ENCODE results near the gene TNK2. TPM values are rescaled to one million over a fixed set of nuclear protein-coding genes. Genes with fewer than 3 reads are reported as not detected.
"Not testable (repeated sequence)": the region's sequence is repeated elsewhere in the genome, so short reads cannot be mapped to it uniquely, and the experiment has no call there.

The TNK2 gene
- total and polyA plus RNA-seq, 2 of the 8 experiments (the other 6 are each of a cell fraction or from before 2014, with no cell fraction given) = 10.4 to 33.9 TPM

DNA sequence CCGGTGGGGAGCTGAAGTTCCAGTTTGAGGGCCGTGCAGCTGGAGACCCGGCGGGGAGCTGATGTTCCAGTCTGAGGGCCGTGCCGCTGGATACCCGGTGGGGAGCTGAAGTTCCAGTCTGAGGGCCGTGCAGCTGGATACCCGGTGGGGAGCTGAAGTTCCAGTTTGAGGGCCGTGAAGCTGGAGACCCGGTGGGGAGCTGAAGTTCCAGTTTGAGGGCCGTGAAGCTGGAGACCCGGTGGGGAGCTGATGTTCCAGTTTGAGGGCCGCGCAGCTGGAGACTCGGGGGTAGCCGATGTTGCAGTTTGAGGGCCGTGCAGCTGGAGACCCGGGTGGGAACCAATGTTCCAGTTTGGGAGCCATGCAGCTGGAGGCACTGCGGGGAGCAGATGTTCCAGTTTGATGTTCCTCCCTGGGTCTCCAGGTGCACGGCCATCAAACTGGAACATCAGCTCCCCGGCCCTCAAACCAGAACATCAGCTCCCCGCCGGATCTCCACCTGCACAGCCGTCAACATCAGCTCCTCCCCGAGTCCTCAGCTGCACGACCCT is 33.0 kb upstream of the TNK2 start:
- H3K4me2 ChIP-seq (ENCODE audit: insufficient read depth in 1 of 2, low read depth in 2 of 2, low read length in 2 of 2); H4K8ac ChIP-seq (ENCODE audit: extremely low read depth, insufficient read depth, low read length); H3K18ac ChIP-seq (ENCODE audit: extremely low read depth, low read length); H3K9ac ChIP-seq (replicated peaks in 1 of 4; ENCODE audit: extremely low read depth in 1 of 4, low read depth in 3 of 4, low read length in 3 of 4); H2AK5ac ChIP-seq (ENCODE audit: low read depth, low read length); H2BK20ac ChIP-seq (ENCODE audit: low read length); H3K36me3 ChIP-seq (ENCODE audit: control insufficient read depth in 2 of 4, insufficient read depth in 4 of 4, low read length in 3 of 4); H2BK15ac ChIP-seq (ENCODE audit: low read length); H3K4ac ChIP-seq (replicated peaks; ENCODE audit: insufficient read length, low read depth, low read length); FAIRE-seq; H3K14ac ChIP-seq (ENCODE audit: insufficient read length); POLR2A ChIA-PET (ENCODE audit: partially characterized antibody); H4K20me1 ChIP-seq (replicated peaks in 1 of 2; ENCODE audit: control insufficient read depth in 1 of 2, insufficient read depth in 2 of 2, low read length in 2 of 2); H3K27ac ChIP-seq (ENCODE audit: low read depth, low read length); H3K23ac ChIP-seq (ENCODE audit: insufficient read length); H2BK120ac ChIP-seq (replicated peaks; ENCODE audit: low read depth, low read length); H3K79me2 ChIP-seq (ENCODE audit: control insufficient read depth in 1 of 2, insufficient read depth in 2 of 2, low read length in 2 of 2); H3K27me3 ChIP-seq (replicated peaks in 1 of 4; ENCODE audit: control insufficient read depth in 3 of 4, extremely low read depth in 1 of 4, insufficient read depth in 3 of 4, low read length in 3 of 4); H3K79me1 ChIP-seq (ENCODE audit: low read depth, low read length); H4K91ac ChIP-seq (replicated peaks; ENCODE audit: insufficient read length, low read length); H2BK5ac ChIP-seq (ENCODE audit: low read depth, low read length); H2BK12ac ChIP-seq (ENCODE audit: low read depth, low read length); H3K4me3 ChIP-seq (ENCODE audit: extremely low read depth in 1 of 4, insufficient read depth in 2 of 4, low read depth in 3 of 4, low read length in 4 of 4); H3K4me1 ChIP-seq (replicated peaks in 1 of 4; ENCODE audit: control insufficient read depth in 3 of 4, insufficient read depth in 4 of 4, low read length in 3 of 4); H3K56ac ChIP-seq (replicated peaks; ENCODE audit: insufficient read length, low read depth, low read length); H3K23me2 ChIP-seq (ENCODE audit: low read depth, low read length); DNase-seq (ENCODE audit: low read depth in 1 of 2, low spot score in 2 of 2); H4K5ac ChIP-seq (ENCODE audit: insufficient read length, low read depth, low read length); H2AFZ ChIP-seq (ENCODE audit: low read length): not testable (repeated sequence)
- 92% methylated on average over 26 of the region's 27 CpGs; no CpG with 5 or more reads in 1 of the 2 experiments for WGBS, 2 experiments (ENCODE audit: extremely low coverage in 1 of 2, insufficient coverage in 1 of 2, insufficient read length in 1 of 2, insufficient replicate concordance in 2 of 2, low coverage in 1 of 2, low lambda C conversion rate in 2 of 2, missing lambda C conversion rate in 1 of 2)
- H3K9me3 ChIP-seq (ENCODE audit: insufficient read depth in 2 of 2, low read depth in 1 of 2, low read length in 1 of 2) = peaks cover 18 to 19% of the 10 kb centered on the region in 2 experiments; a peak in 3 of 4 replicates
- CTCF ChIA-PET (ENCODE audit: partially characterized antibody) = interaction anchor here (0.8 to 1.6 kb wide), 5 partner anchors 9 to 62 kb away, joined by 4 to 13 read pairs (median 4); no protein-coding TSS in a partner anchor

DNA sequence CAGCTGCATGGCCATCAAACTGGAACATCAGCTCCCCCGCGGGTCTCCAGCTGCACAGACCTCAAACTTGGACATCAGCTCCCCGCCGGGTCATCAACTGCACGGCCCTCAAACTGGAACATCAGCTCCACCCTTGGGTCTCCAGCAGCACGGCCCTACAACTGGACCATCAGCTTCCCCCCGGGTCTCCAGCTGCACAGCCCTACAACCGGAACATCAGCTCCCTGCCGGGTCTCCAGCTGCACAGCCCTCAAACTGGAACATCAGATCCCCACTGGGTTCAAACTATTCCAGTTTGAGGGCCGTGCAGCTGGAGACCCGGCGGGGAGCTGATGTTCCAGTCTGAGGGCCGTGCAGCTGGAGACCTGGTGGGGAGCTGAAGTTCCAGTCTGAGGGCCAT is 32.5 kb upstream of the TNK2 start:
- POLR2A ChIA-PET (ENCODE audit: partially characterized antibody); H2BK5ac ChIP-seq (ENCODE audit: low read depth, low read length); H2AK5ac ChIP-seq (ENCODE audit: low read depth, low read length); H3K23ac ChIP-seq (ENCODE audit: insufficient read length); H2BK15ac ChIP-seq (ENCODE audit: low read length); DNase-seq (ENCODE audit: low read depth in 1 of 2, low spot score in 2 of 2); FAIRE-seq; H3K56ac ChIP-seq (replicated peaks; ENCODE audit: insufficient read length, low read depth, low read length); H3K4me1 ChIP-seq (replicated peaks in 1 of 4; ENCODE audit: control insufficient read depth in 3 of 4, insufficient read depth in 4 of 4, low read length in 3 of 4); H3K23me2 ChIP-seq (ENCODE audit: low read depth, low read length); H4K20me1 ChIP-seq (replicated peaks in 1 of 2; ENCODE audit: control insufficient read depth in 1 of 2, insufficient read depth in 2 of 2, low read length in 2 of 2); H3K27ac ChIP-seq (ENCODE audit: low read depth, low read length); H3K14ac ChIP-seq (ENCODE audit: insufficient read length); H3K27me3 ChIP-seq (replicated peaks in 1 of 4; ENCODE audit: control insufficient read depth in 3 of 4, extremely low read depth in 1 of 4, insufficient read depth in 3 of 4, low read length in 3 of 4); H3K4me2 ChIP-seq (ENCODE audit: insufficient read depth in 1 of 2, low read depth in 2 of 2, low read length in 2 of 2); H3K79me2 ChIP-seq (ENCODE audit: control insufficient read depth in 1 of 2, insufficient read depth in 2 of 2, low read length in 2 of 2); H3K79me1 ChIP-seq (ENCODE audit: low read depth, low read length); H2BK120ac ChIP-seq (replicated peaks; ENCODE audit: low read depth, low read length); H2AFZ ChIP-seq (ENCODE audit: low read length); H3K36me3 ChIP-seq (ENCODE audit: control insufficient read depth in 2 of 4, insufficient read depth in 4 of 4, low read length in 3 of 4); H2BK20ac ChIP-seq (ENCODE audit: low read length); H2BK12ac ChIP-seq (ENCODE audit: low read depth, low read length); H3K9ac ChIP-seq (replicated peaks in 1 of 4; ENCODE audit: extremely low read depth in 1 of 4, low read depth in 3 of 4, low read length in 3 of 4); H3K4ac ChIP-seq (replicated peaks; ENCODE audit: insufficient read length, low read depth, low read length); H4K91ac ChIP-seq (replicated peaks; ENCODE audit: insufficient read length, low read length); H4K8ac ChIP-seq (ENCODE audit: extremely low read depth, insufficient read depth, low read length); H3K18ac ChIP-seq (ENCODE audit: extremely low read depth, low read length); H4K5ac ChIP-seq (ENCODE audit: insufficient read length, low read depth, low read length); H3K4me3 ChIP-seq (ENCODE audit: extremely low read depth in 1 of 4, insufficient read depth in 2 of 4, low read depth in 3 of 4, low read length in 4 of 4): not testable (repeated sequence)
- 86% methylated on average over 13 of the region's 13 CpGs; no CpG with 5 or more reads in 1 of the 2 experiments for WGBS, 2 experiments (ENCODE audit: extremely low coverage in 1 of 2, insufficient coverage in 1 of 2, insufficient read length in 1 of 2, insufficient replicate concordance in 2 of 2, low coverage in 1 of 2, low lambda C conversion rate in 2 of 2, missing lambda C conversion rate in 1 of 2)
- H3K9me3 ChIP-seq (ENCODE audit: insufficient read depth in 2 of 2, low read depth in 1 of 2, low read length in 1 of 2) = peaks cover 18 to 19% of the 10 kb centered on the region in 2 experiments; a peak in 3 of 4 replicates
- CTCF ChIA-PET (ENCODE audit: partially characterized antibody) = interaction anchor here (0.8 to 1.6 kb wide), 5 partner anchors 14 to 62 kb away, joined by 4 to 13 read pairs (median 4); no protein-coding TSS in a partner anchor
